Stimulated activated CD4-positive, alpha-beta T cell treated with anti-CD3 and anti-CD28 coated beads, Interleukin-15, amount 100 ng/mL, for 48 hours (primary cell): Measurements from ENCODE around the gene LRR1.
A peak's percentile ranks its signal among the peaks of the same experiment; 100 is the strongest.
"Not testable (repeated sequence)": the region's sequence is repeated elsewhere in the genome, so short reads cannot be mapped to it uniquely, and the experiment has no call there.

Source experiments
- DNase-seq, 2 donors: peaks; one replicate each; pipeline ENCODE4 v3.0.0-alpha.2; 2020; ENCODE audit warnings: low read depth in 2 of 2

Gene LRR1

GRCh38 chr14:49623941-49624839 is 25.4 kb downstream of the LRR1 start:
- DNase-seq: no peak

GRCh38 chr14:49633640-49634546 is 35.2 kb downstream of the LRR1 start:
- DNase-seq: peak; percentile 92 to 94

GRCh38 chr14:49634547-49635334 is 36.0 kb downstream of the LRR1 start, which contains the start of gene DNAAF2:
Gene DNAAF2 (minus strand): TSS chr14:49635244. CDS start chr14:49635149, 95 bp downstream.
- DNase-seq: no peak

GRCh38 chr14:49636866-49637265 is 38.1 kb downstream of the LRR1 start:
- DNase-seq: no peak

GRCh38 chr14:49637534-49638078 is 38.9 kb downstream of the LRR1 start:
- DNase-seq: no peak

GRCh38 chr14:49640540-49641417 is 42.0 kb downstream of the LRR1 start:
- no peak for DNase-seq

GRCh38 chr14:49641697-49642129 is 43.0 kb downstream of the LRR1 start:
- no peak for DNase-seq

GRCh38 chr14:49642163-49642562 is 43.4 kb downstream of the LRR1 start:
- DNase-seq: no peak

- no peak for DNase-seq
Observed at GRCh38 chr14:49653508-49653907, 54.8 kb downstream of the LRR1 start.

GRCh38 chr14:49654511-49654910 is 55.8 kb downstream of the LRR1 start:
- DNase-seq: no peak

GRCh38 chr14:49657500-49657899 is 58.8 kb downstream of the LRR1 start:
- DNase-seq: not testable (repeated sequence)

GRCh38 chr14:49659526-49660455 is 61.1 kb downstream of the LRR1 start:
- no peak for DNase-seq
